HCT116 (cell line): ENCODE measurements around the gene CASP5.

Experiments used
- EGR1 ChIP-seq: IDR thresholded peaks from 2 replicates; pipeline ENCODE4 v1.6.1; 2012; ENCODE audit warnings: low read depth
- ELF1 ChIP-seq: IDR thresholded peaks from 2 replicates; pipeline ENCODE4 v1.6.1; 2012; ENCODE audit warnings: low read depth, borderline replicate concordance
- EZH2 ChIP-seq: fragments of 200-600 bp; sonication (generic); IDR thresholded peaks from 2 replicates; pipeline ENCODE4 v1.6.1; 2017; ENCODE audit warnings: antibody characterized with exemption, mixed run types
- POLR2A ChIP-seq: IDR thresholded peaks from 2 replicates; pipeline ENCODE4 v1.7.0; 2011; ENCODE audit warnings: borderline replicate concordance; ENCODE audit not compliant: insufficient read depth, insufficient read length; ENCODE audit errors: extremely low read depth
- POLR2AphosphoS5 ChIP-seq: IDR thresholded peaks from 2 replicates; pipeline ENCODE4 v1.6.1; 2011; ENCODE audit warnings: mild to moderate bottlenecking, low read depth, low read length, moderate library complexity
- RAD21 ChIP-seq: IDR thresholded peaks from 2 replicates; pipeline ENCODE4 v1.6.1; 2012; ENCODE audit warnings: low read depth, mild to moderate bottlenecking
- SP1 ChIP-seq: IDR thresholded peaks from 2 replicates; pipeline ENCODE4 v1.6.1; 2012; ENCODE audit warnings: low read depth
- SRF ChIP-seq: IDR thresholded peaks from 2 replicates; pipeline ENCODE4 v1.6.1; 2012; ENCODE audit warnings: low read depth
- YY1 ChIP-seq: IDR thresholded peaks from 2 replicates; pipeline ENCODE4 v1.6.1; 2011; ENCODE audit warnings: low read length, low read depth, moderate library complexity, mild to moderate bottlenecking; ENCODE audit not compliant: insufficient replicate concordance; ENCODE audit errors: extremely low read depth
- TF ChIP-seq, protein P1 (sequence below), 3 experiments: fragments of 200-600 bp in 1 of 3; sonication (generic) in 1 of 3; IDR thresholded peaks in 2 of 3; conservative IDR thresholded peaks in 1 of 3; 2 replicates each; pipeline ENCODE4 v1.5.1; 2012 to 2017; ENCODE audit warnings: low read depth in 2 of 3, low read length in 2 of 3, antibody characterized with exemption in 1 of 3, borderline replicate concordance in 1 of 3, control low read depth in 1 of 3, mild to moderate bottlenecking in 1 of 3, mixed read lengths in 1 of 3, mixed run types in 1 of 3, moderate library complexity in 1 of 3; ENCODE audit not compliant: insufficient read depth in 1 of 3
- TF ChIP-seq, protein P2 (sequence below): IDR thresholded peaks from 2 replicates; pipeline ENCODE4 v1.6.1; 2012

DNA sequence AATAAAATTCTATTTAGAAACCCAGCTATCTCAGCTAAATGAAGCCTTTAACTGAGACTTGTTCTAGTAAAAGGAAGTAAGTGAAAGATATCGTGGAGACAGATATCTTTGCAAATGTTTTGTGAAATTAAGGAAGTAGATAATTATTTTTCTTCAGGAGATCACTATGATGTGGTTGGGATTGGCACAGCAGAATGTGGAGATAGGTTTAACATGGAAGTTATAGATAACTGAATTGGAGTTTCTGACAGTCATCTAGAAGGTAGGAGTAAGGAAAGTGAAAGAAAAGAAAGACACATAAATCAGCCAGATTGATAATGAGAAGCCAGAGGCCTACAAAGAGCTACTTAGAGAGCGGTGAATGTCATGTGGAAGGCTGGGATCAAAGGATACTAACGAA, 4.7 kb upstream of the CASP5 start:
- TF ChIP-seq SRF (no peak), ELF1 (no peak), POLR2A (no peak), POLR2AphosphoS5 (no peak), RAD21 (no peak), SP1 (no peak), EZH2 (no peak), YY1 (no peak), EGR1 (no peak)
- TF ChIP-seq, protein P1, sequence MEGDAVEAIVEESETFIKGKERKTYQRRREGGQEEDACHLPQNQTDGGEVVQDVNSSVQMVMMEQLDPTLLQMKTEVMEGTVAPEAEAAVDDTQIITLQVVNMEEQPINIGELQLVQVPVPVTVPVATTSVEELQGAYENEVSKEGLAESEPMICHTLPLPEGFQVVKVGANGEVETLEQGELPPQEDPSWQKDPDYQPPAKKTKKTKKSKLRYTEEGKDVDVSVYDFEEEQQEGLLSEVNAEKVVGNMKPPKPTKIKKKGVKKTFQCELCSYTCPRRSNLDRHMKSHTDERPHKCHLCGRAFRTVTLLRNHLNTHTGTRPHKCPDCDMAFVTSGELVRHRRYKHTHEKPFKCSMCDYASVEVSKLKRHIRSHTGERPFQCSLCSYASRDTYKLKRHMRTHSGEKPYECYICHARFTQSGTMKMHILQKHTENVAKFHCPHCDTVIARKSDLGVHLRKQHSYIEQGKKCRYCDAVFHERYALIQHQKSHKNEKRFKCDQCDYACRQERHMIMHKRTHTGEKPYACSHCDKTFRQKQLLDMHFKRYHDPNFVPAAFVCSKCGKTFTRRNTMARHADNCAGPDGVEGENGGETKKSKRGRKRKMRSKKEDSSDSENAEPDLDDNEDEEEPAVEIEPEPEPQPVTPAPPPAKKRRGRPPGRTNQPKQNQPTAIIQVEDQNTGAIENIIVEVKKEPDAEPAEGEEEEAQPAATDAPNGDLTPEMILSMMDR (IDR thresholded peaks at IDR 0.05 in 2 of 3, conservative IDR thresholded peaks at IDR 0.05 in 1 of 3; ENCODE audit: borderline replicate concordance in 1 of 3, insufficient read depth in 1 of 3, low read depth in 2 of 3, low read length in 2 of 3), result no peak
- TF ChIP-seq, protein P2, sequence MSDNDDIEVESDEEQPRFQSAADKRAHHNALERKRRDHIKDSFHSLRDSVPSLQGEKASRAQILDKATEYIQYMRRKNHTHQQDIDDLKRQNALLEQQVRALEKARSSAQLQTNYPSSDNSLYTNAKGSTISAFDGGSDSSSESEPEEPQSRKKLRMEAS, result no peak
